ENCODE data around the gene CTRL.

GRCh38 chr16:67883146-67883871 lies 48.4 kb downstream of the CTRL start:
- TF ChIP-seq CTCF (IDR thresholded peaks at IDR 0.05), result no peak
- no peak for TF ChIP-seq POLR2A (IDR thresholded peaks at IDR 0.05)

All from vagina (tissue), 2 donors.